C4-2B (cell line): ENCODE measurements around the gene ITPR2.
"Not testable (repeated sequence)": the region's sequence is repeated elsewhere in the genome, so short reads cannot be mapped to it uniquely, and the experiment has no call there.

Experiments used
- CTCF ChIP-seq: fragments of 450-650 bp; conservative IDR thresholded peaks from 2 replicates; pipeline ENCODE4 v1.5.1; 2017; ENCODE audit warnings: mild to moderate bottlenecking
- ZFX ChIP-seq: fragments of 450-650 bp; IDR thresholded peaks from 2 replicates; pipeline ENCODE4 v1.6.1; 2017

- TF ChIP-seq CTCF, ZFX: not testable (repeated sequence)
Measured at GRCh38 chr12:26729137-26729671, 103.8 kb downstream of the ITPR2 start.
